Loucy (cell line): ENCODE data around the gene PCDHA7.
"Not testable (repeated sequence)": the region's sequence is repeated elsewhere in the genome, so short reads cannot be mapped to it uniquely, and the experiment has no call there.

ENCODE experiments used
- H2AFZ ChIP-seq: fragments of 200-600 bp; sonication (generic); 2 replicates; pipeline ENCODE4 v1.6.0; 2016; ENCODE audit warnings: antibody characterized with exemption, mild to moderate bottlenecking, low read length, moderate library complexity
- H3F3A ChIP-seq: fragments of 200-600 bp; 2 replicates; pipeline ENCODE4 v1.6.0; 2016; ENCODE audit warnings: antibody characterized with exemption, low read depth, mild to moderate bottlenecking
- H3K27me3 ChIP-seq: fragments of 200-600 bp; sonication (generic); 2 replicates; pipeline ENCODE4 v1.6.1; 2014; ENCODE audit warnings: low read length, mild to moderate bottlenecking; ENCODE audit not compliant: insufficient read depth, poor library complexity, severe bottlenecking
- H3K36me3 ChIP-seq: fragments of 200-600 bp; sonication (generic); 2 replicates; pipeline ENCODE4 v1.6.1; 2016; ENCODE audit warnings: low read length; ENCODE audit not compliant: insufficient read depth
- H3K4me1 ChIP-seq: fragments of 200-600 bp; sonication (generic); 2 replicates; pipeline ENCODE4 v1.5.1; 2014; ENCODE audit warnings: low read length, mild to moderate bottlenecking; ENCODE audit not compliant: insufficient read depth, poor library complexity, severe bottlenecking
- H3K4me2 ChIP-seq: fragments of 200-600 bp; sonication (generic); 2 replicates; pipeline ENCODE4 v1.6.0; 2014; ENCODE audit warnings: antibody characterized with exemption, low read length, low read depth, mild to moderate bottlenecking; ENCODE audit not compliant: poor library complexity, severe bottlenecking
- H3K4me3 ChIP-seq: fragments of 200-600 bp; sonication (generic); 2 replicates; pipeline ENCODE4 v1.5.1; 2014; ENCODE audit warnings: low read length, mild to moderate bottlenecking, mixed read lengths; ENCODE audit not compliant: poor library complexity, severe bottlenecking
- H3K79me2 ChIP-seq: fragments of 200-600 bp; sonication (generic); 2 replicates; pipeline ENCODE4 v1.6.1; 2014; ENCODE audit warnings: low read length; ENCODE audit not compliant: insufficient read depth
- H3K9ac ChIP-seq: fragments of 200-600 bp; sonication (generic); 2 replicates; pipeline ENCODE4 v1.6.0; 2014; ENCODE audit warnings: mild to moderate bottlenecking, low read depth, low read length, moderate library complexity; ENCODE audit not compliant: poor library complexity, severe bottlenecking
- H3K9me2 ChIP-seq: fragments of 200-600 bp; sonication (generic); replicated peaks from 2 replicates; pipeline ENCODE4 v1.6.1; 2016; ENCODE audit warnings: low read depth, low read length, mixed read lengths
- H3K9me3 ChIP-seq: fragments of 200-600 bp; sonication (generic); 2 replicates; pipeline ENCODE4 v1.6.1; 2014; ENCODE audit warnings: mild to moderate bottlenecking, antibody characterized with exemption, low read length, low read depth; ENCODE audit not compliant: insufficient read depth
- H4K20me1 ChIP-seq: fragments of 200-600 bp; sonication (generic); 2 replicates; pipeline ENCODE4 v1.6.0; 2014; ENCODE audit warnings: antibody characterized with exemption, low read length, mild to moderate bottlenecking; ENCODE audit not compliant: insufficient read depth, poor library complexity, severe bottlenecking
- CTCF ChIP-seq: fragments of 200-600 bp; sonication (generic); conservative IDR thresholded peaks from 2 replicates; pipeline ENCODE4 v1.5.1; 2014; ENCODE audit warnings: mild to moderate bottlenecking, antibody characterized with exemption, low read length
- EZH2phosphoT487 ChIP-seq: fragments of 200-600 bp; IDR thresholded peaks from 2 replicates; pipeline ENCODE4 v1.6.1; 2018; ENCODE audit warnings: antibody characterized with exemption, mild to moderate bottlenecking, moderate library complexity, borderline replicate concordance

Gene PCDHA7

GRCh38 chr5:140869555-140869886 lies 35.5 kb downstream of the PCDHA7 start:
- no peak overlapping the region for H3K4me3 ChIP-seq
- no peaks in the 10 kb centered on the region for H3K27me3 ChIP-seq
- H3K36me3 ChIP-seq, result no peaks in the 10 kb centered on the region
- no peak overlapping the region for H2AFZ ChIP-seq
- H3K9ac ChIP-seq, result no peak overlapping the region
- no peak overlapping the region for H3K4me2 ChIP-seq
- no peaks in the 10 kb centered on the region for H3K9me2 ChIP-seq
- no peaks in the 10 kb centered on the region for H3K9me3 ChIP-seq
- TF ChIP-seq EZH2phosphoT487 (no peak), CTCF (peak; percentile 25; the same call in 1 of the 2 replicates)
- no peaks in the 10 kb centered on the region for H4K20me1 ChIP-seq
- H3F3A ChIP-seq, result no peaks in the 10 kb centered on the region
- H3K79me2 ChIP-seq, result no peaks in the 10 kb centered on the region
- no peaks in the 10 kb centered on the region for H3K4me1 ChIP-seq

GRCh38 chr5:140870221-140871201 lies 36.4 kb downstream of the PCDHA7 start:
- no peak overlapping the region for H3K9ac ChIP-seq
- no peaks in the 10 kb centered on the region for H3K9me3 ChIP-seq
- H4K20me1 ChIP-seq, result no peaks in the 10 kb centered on the region
- H3K27me3 ChIP-seq, result no peaks in the 10 kb centered on the region
- H3K79me2 ChIP-seq, result no peaks in the 10 kb centered on the region
- no peaks in the 10 kb centered on the region for H3K4me1 ChIP-seq
- H3K4me2 ChIP-seq, result no peak overlapping the region
- H3K4me3 ChIP-seq, result no peak overlapping the region
- no peaks in the 10 kb centered on the region for H3F3A ChIP-seq
- H3K9me2 ChIP-seq, result no peaks in the 10 kb centered on the region
- no peaks in the 10 kb centered on the region for H3K36me3 ChIP-seq
- no peak overlapping the region for H2AFZ ChIP-seq
- TF ChIP-seq EZH2phosphoT487 (no peak), CTCF (no peak)

GRCh38 chr5:140875085-140876065 lies 41.3 kb downstream of the PCDHA7 start, which contains the start of gene PCDHA12:
Gene PCDHA12 (plus strand): TSS chr5:140875308. CDS start chr5:140875473, 165 bp downstream.
- Histone ChIP-seq H3F3A (no peaks in the 10 kb centered on the region), H3K36me3 (no peaks in the 10 kb centered on the region), H3K27me3 (no peaks in the 10 kb centered on the region), H3K4me2 (no peak within 1 kb of the TSS), H3K9me2 (no peaks in the 10 kb centered on the region), H3K79me2 (no peaks in the 10 kb centered on the region), H3K4me1 (no peaks in the 10 kb centered on the region), H3K4me3 (no peak within 1 kb of the TSS), H3K9me3 (peaks cover 4% of the 10 kb centered on the region; the same call in 1 of the 2 replicates), H3K9ac (no peak within 1 kb of the TSS), H4K20me1 (no peaks in the 10 kb centered on the region), H2AFZ (no peak within 1 kb of the TSS)
- TF ChIP-seq EZH2phosphoT487 (no peak), CTCF (0 out of 2 replicates have a peak, but pooled peaks have one; percentile 10)

GRCh38 chr5:140876541-140877261 lies 42.6 kb downstream of the PCDHA7 start:
- not testable (repeated sequence) for H3K36me3 ChIP-seq, H3K4me2 ChIP-seq, H2AFZ ChIP-seq, H3K9me2 ChIP-seq, H3K27me3 ChIP-seq, H3K4me1 ChIP-seq, H3K4me3 ChIP-seq, H4K20me1 ChIP-seq, H3K79me2 ChIP-seq, H3F3A ChIP-seq, H3K9me3 ChIP-seq, H3K9ac ChIP-seq
